Measurements from ENCODE around the gene STX11. TPM values are rescaled to one million over a fixed set of nuclear protein-coding genes. Genes with fewer than 3 reads are reported as not detected.

Gene STX11
- total RNA-seq, 1 experiment from 2014 or later = 0.69 TPM

GRCh38 chr6:144195671-144196270 lies 45.5 kb downstream of the STX11 start:
- DNase-seq (ENCODE audit: low read depth, low spot score) (no peak), ATAC-seq (no peak)
- no peak overlapping the region for H3K4me2 ChIP-seq (ENCODE audit: low read length)
- ChIA-PET RAD21 (ENCODE audit: low non-redundant PET in 1 of 2, low total read pairs in 2 of 2, uncharacterized antibody in 2 of 2, unreplicated experiment in 2 of 2) (no interaction called here), CTCF (no interaction called here), POLR2A (no interaction called here)
- no peaks in the 10 kb centered on the region for H4K20me1 ChIP-seq (ENCODE audit: insufficient read depth)
- H3K4me3 ChIP-seq (replicated peaks in 1 of 2; ENCODE audit: low read depth in 1 of 2, low read length in 2 of 2) = no peak overlapping the region
- no peaks in the 10 kb centered on the region for H3K9me2 ChIP-seq (ENCODE audit: insufficient read depth)
- no peak overlapping the region for H2AFZ ChIP-seq (ENCODE audit: low read depth, low read length, poor library complexity, severe bottlenecking)
- H3K36me3 ChIP-seq (ENCODE audit: control insufficient read depth in 1 of 2, insufficient read depth in 2 of 2, low read length in 2 of 2) = no peaks in the 10 kb centered on the region
- BruUV-seq (replicated peaks) = no TSS peak
- peaks cover 0 to 4% of the 10 kb centered on the region in 2 experiments; a peak in 1 of 4 replicates for H3K4me1 ChIP-seq (ENCODE audit: control insufficient read depth in 1 of 2, insufficient read depth in 2 of 2, low read length in 2 of 2)
- no peaks in the 10 kb centered on the region for H3K79me2 ChIP-seq (ENCODE audit: insufficient read depth, low read length)
- H3K9ac ChIP-seq (ENCODE audit: low read length) = no peak overlapping the region
- no peak overlapping the region for H3K27ac ChIP-seq (ENCODE audit: low read depth, low read length)
- TF ChIP-seq, protein P1, sequence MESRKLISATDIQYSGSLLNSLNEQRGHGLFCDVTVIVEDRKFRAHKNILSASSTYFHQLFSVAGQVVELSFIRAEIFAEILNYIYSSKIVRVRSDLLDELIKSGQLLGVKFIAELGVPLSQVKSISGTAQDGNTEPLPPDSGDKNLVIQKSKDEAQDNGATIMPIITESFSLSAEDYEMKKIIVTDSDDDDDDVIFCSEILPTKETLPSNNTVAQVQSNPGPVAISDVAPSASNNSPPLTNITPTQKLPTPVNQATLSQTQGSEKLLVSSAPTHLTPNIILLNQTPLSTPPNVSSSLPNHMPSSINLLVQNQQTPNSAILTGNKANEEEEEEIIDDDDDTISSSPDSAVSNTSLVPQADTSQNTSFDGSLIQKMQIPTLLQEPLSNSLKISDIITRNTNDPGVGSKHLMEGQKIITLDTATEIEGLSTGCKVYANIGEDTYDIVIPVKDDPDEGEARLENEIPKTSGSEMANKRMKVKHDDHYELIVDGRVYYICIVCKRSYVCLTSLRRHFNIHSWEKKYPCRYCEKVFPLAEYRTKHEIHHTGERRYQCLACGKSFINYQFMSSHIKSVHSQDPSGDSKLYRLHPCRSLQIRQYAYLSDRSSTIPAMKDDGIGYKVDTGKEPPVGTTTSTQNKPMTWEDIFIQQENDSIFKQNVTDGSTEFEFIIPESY (IDR thresholded peaks at IDR 0.05; ENCODE audit: extremely low read depth, insufficient replicate concordance, low read length) = no peak
- TF ChIP-seq YY1 (IDR thresholded peaks at IDR 0.05; ENCODE audit: extremely low read depth, insufficient replicate concordance, low read depth, low read length) (no peak), EZH2phosphoT487 (IDR thresholded peaks at IDR 0.05; ENCODE audit: borderline replicate concordance) (no peak), RAD21 (IDR thresholded peaks at IDR 0.05; ENCODE audit: low read depth) (no peak), ZFX (IDR thresholded peaks at IDR 0.05) (no peak), REST (IDR thresholded peaks at IDR 0.05; ENCODE audit: low read depth) (no peak), ELF1 (IDR thresholded peaks at IDR 0.05; ENCODE audit: borderline replicate concordance, low read depth) (no peak), MAX (IDR thresholded peaks at IDR 0.05) (no peak), FOSL1 (IDR thresholded peaks at IDR 0.05; ENCODE audit: low read depth) (no peak), SIN3A (IDR thresholded peaks at IDR 0.05; ENCODE audit: low read depth) (no peak), CEBPB (IDR thresholded peaks at IDR 0.05; ENCODE audit: low read depth) (no peak), JUND (IDR thresholded peaks at IDR 0.05) (no peak), SRF (IDR thresholded peaks at IDR 0.05; ENCODE audit: low read depth) (no peak), SP1 (IDR thresholded peaks at IDR 0.05; ENCODE audit: low read depth) (no peak), EZH2 (IDR thresholded peaks at IDR 0.05) (no peak), CBX3 (IDR thresholded peaks at IDR 0.05; ENCODE audit: low read depth) (no peak)
- H3K9me3 ChIP-seq (ENCODE audit: control insufficient read depth in 1 of 2, insufficient read depth in 1 of 2, low read depth in 1 of 2, low read length in 2 of 2) = no peaks in the 10 kb centered on the region
- intact Hi-C loops (cut with micrococcal nuclease) = no loop called here
- no peaks in the 10 kb centered on the region for H3K27me3 ChIP-seq (ENCODE audit: insufficient read depth, low read length)
